Neural progenitor cell (in vitro differentiated cells): ENCODE measurements around the gene DDB1. TPM values are rescaled to one million over a fixed set of nuclear protein-coding genes. Genes with fewer than 3 reads are reported as not detected.

Source experiments
- DNase-seq: peaks from one replicate; pipeline ENCODE4 v3.0.0-alpha.2; 2016; ENCODE audit warnings: low spot score
- H2AFZ ChIP-seq: fragments of 200-600 bp; sonication (generic); replicated peaks from 2 replicates; pipeline ENCODE4 v1.6.1; 2016; ENCODE audit warnings: antibody characterized with exemption
- H3F3A ChIP-seq: fragments of 200-600 bp; sonication (generic); 2 replicates; pipeline ENCODE4 v1.6.1; 2016; ENCODE audit warnings: antibody characterized with exemption, low read depth
- H3K27ac ChIP-seq: fragments of 200-600 bp; sonication (generic); 2 replicates; pipeline ENCODE4 v1.5.1; 2016; ENCODE audit warnings: mild to moderate bottlenecking
- H3K27me3 ChIP-seq: fragments of 200-600 bp; sonication (generic); 2 replicates; pipeline ENCODE4 v1.6.1; 2016; ENCODE audit warnings: mild to moderate bottlenecking, moderate library complexity
- H3K36me3 ChIP-seq: fragments of 200-600 bp; sonication (generic); 2 replicates; pipeline ENCODE4 v1.5.1; 2016
- H3K4me1 ChIP-seq: fragments of 200-600 bp; sonication (generic); 2 replicates; pipeline ENCODE4 v1.6.1; 2016; ENCODE audit warnings: mixed run types
- H3K4me2 ChIP-seq: fragments of 200-600 bp; sonication (generic); 2 replicates; pipeline ENCODE4 v1.6.1; 2016
- H3K4me3 ChIP-seq: fragments of 200-600 bp; sonication (generic); 2 replicates; pipeline ENCODE4 v1.5.1; 2016
- H3K79me2 ChIP-seq: fragments of 200-600 bp; sonication (generic); 2 replicates; pipeline ENCODE4 v1.6.1; 2016; ENCODE audit warnings: low read depth
- H3K9ac ChIP-seq: fragments of 200-600 bp; sonication (generic); 2 replicates; pipeline ENCODE4 v1.6.1; 2016
- H3K9me3 ChIP-seq: fragments of 200-600 bp; sonication (generic); 2 replicates; pipeline ENCODE4 v1.5.1; 2016; ENCODE audit warnings: low read depth
- H4K20me1 ChIP-seq: fragments of 200-600 bp; sonication (generic); 2 replicates; pipeline ENCODE4 v1.6.1; 2016; ENCODE audit warnings: low read depth
- H3K27ac Mint-ChIP-seq: 3 replicates; pipeline ENCODE4 v1.8.0; 2021; ENCODE audit warnings: mixed read lengths
- H3K27me3 Mint-ChIP-seq: 2 replicates; pipeline ENCODE4 v1.8.0; 2022; ENCODE audit warnings: low read depth, mild to moderate bottlenecking, inconsistent platforms, moderate library complexity, mixed read lengths; ENCODE audit not compliant: insufficient read depth
- H3K36me3 Mint-ChIP-seq: 3 replicates; pipeline ENCODE4 v1.8.0; 2021; ENCODE audit warnings: mixed read lengths
- H3K4me1 Mint-ChIP-seq: 3 replicates; pipeline ENCODE4 v1.8.0; 2021; ENCODE audit warnings: mixed read lengths
- H3K4me3 Mint-ChIP-seq: 3 replicates; pipeline ENCODE4 v1.8.0; 2021; ENCODE audit warnings: mild to moderate bottlenecking, moderate library complexity, mixed read lengths
- H3K9me3 Mint-ChIP-seq: 3 replicates; pipeline ENCODE4 v1.8.0; 2020; ENCODE audit warnings: mixed read lengths
- CTCF ChIP-seq: fragments of 200-600 bp; sonication (generic); IDR thresholded peaks from 2 replicates; pipeline ENCODE4 v1.5.1; 2017; ENCODE audit warnings: antibody characterized with exemption, mild to moderate bottlenecking
- EZH2 ChIP-seq: fragments of 200-600 bp; sonication (generic); IDR thresholded peaks from 2 replicates; pipeline ENCODE4 v1.6.1; 2017; ENCODE audit warnings: antibody characterized with exemption, mild to moderate bottlenecking, moderate library complexity
- EZH2phosphoT487 ChIP-seq: fragments of 200-600 bp; sonication (generic); IDR thresholded peaks from 2 replicates; pipeline ENCODE4 v1.6.1; 2017; ENCODE audit warnings: antibody characterized with exemption
- total RNA-seq: library from RNA; depleted of rRNA; stranded (reverse); fragments of >200 nt; gene quantifications from 2 replicates; pipeline ENCODE4 v1.2.3, GENCODE V29; 2015; ENCODE audit warnings: low replicate concordance

DDB1 gene
- total RNA-seq, 1 donor from 2014 or later = 275 TPM

GRCh38 chr11:61278001-61278470 is 54.9 kb downstream of the DDB1 start:
- no peaks in the 10 kb centered on the region for H4K20me1 ChIP-seq
- Mint-ChIP-seq H3K27ac (no peak overlapping the region), H3K4me3 (no peak overlapping the region), H3K9me3 (no peaks in the 10 kb centered on the region), H3K27me3 (peaks cover 4% of the 10 kb centered on the region), H3K36me3 (no peaks in the 10 kb centered on the region), H3K4me1 (peaks cover 26% of the 10 kb centered on the region)
- peaks cover 8% of the 10 kb centered on the region for H3F3A ChIP-seq
- H3K9ac ChIP-seq = peak overlapping the region; percentile 20
- H2AFZ ChIP-seq = no peak overlapping the region
- H3K36me3 ChIP-seq = no peaks in the 10 kb centered on the region
- DNase-seq = no peak
- no peak for TF ChIP-seq CTCF
- no peak for TF ChIP-seq EZH2
- no peak for TF ChIP-seq EZH2phosphoT487
- no peaks in the 10 kb centered on the region for H3K79me2 ChIP-seq
- H3K4me3 ChIP-seq = no peak overlapping the region
- H3K27ac ChIP-seq = no peak overlapping the region
- H3K27me3 ChIP-seq = peaks cover 11% of the 10 kb centered on the region
- H3K4me2 ChIP-seq = no peak overlapping the region
- H3K4me1 ChIP-seq = no peaks in the 10 kb centered on the region
- H3K9me3 ChIP-seq = no peaks in the 10 kb centered on the region

GRCh38 chr11:61277186-61278000 is 55.5 kb downstream of the DDB1 start:
- no peaks in the 10 kb centered on the region for H3K9me3 ChIP-seq
- peak overlapping the region; percentile 20 for H3K9ac ChIP-seq
- no peak for TF ChIP-seq CTCF
- TF ChIP-seq EZH2 = no peak
- no peak for TF ChIP-seq EZH2phosphoT487
- H3K4me2 ChIP-seq = no peak overlapping the region
- DNase-seq = no peak
- Mint-ChIP-seq H3K9me3 (no peaks in the 10 kb centered on the region), H3K27ac (no peak overlapping the region), H3K4me1 (peaks cover 26% of the 10 kb centered on the region), H3K4me3 (no peak overlapping the region), H3K27me3 (peaks cover 4% of the 10 kb centered on the region), H3K36me3 (no peaks in the 10 kb centered on the region)
- H3K4me1 ChIP-seq = no peaks in the 10 kb centered on the region
- H4K20me1 ChIP-seq = no peaks in the 10 kb centered on the region
- no peak overlapping the region for H2AFZ ChIP-seq
- H3K27ac ChIP-seq = no peak overlapping the region
- H3K79me2 ChIP-seq = no peaks in the 10 kb centered on the region
- peaks cover 7% of the 10 kb centered on the region for H3K27me3 ChIP-seq
- H3F3A ChIP-seq = peaks cover 7% of the 10 kb centered on the region
- H3K36me3 ChIP-seq = no peaks in the 10 kb centered on the region
- H3K4me3 ChIP-seq = no peak overlapping the region

- peaks cover 4% of the 10 kb centered on the region for H3K27me3 Mint-ChIP-seq
Observed at GRCh38 chr11:61275191-61275590, 57.7 kb downstream of the DDB1 start.

More at GRCh38 chr11:61275191-61275590, 57.7 kb downstream of the DDB1 start:
- H3K27me3 ChIP-seq = no peaks in the 10 kb centered on the region
- H3K4me1 ChIP-seq = no peaks in the 10 kb centered on the region
- DNase-seq = no peak
- H3K9ac ChIP-seq = no peak overlapping the region
- Mint-ChIP-seq H3K9me3 (no peaks in the 10 kb centered on the region), H3K4me1 (peaks cover 20% of the 10 kb centered on the region), H3K27ac (no peak overlapping the region), H3K4me3 (no peak overlapping the region), H3K36me3 (no peaks in the 10 kb centered on the region)
- H3K27ac ChIP-seq = no peak overlapping the region
- H3K4me2 ChIP-seq = no peak overlapping the region
- no peak overlapping the region for H2AFZ ChIP-seq
- no peaks in the 10 kb centered on the region for H3K9me3 ChIP-seq
- no peaks in the 10 kb centered on the region for H3K36me3 ChIP-seq
- no peak overlapping the region for H3K4me3 ChIP-seq
- no peaks in the 10 kb centered on the region for H4K20me1 ChIP-seq
- H3K79me2 ChIP-seq = no peaks in the 10 kb centered on the region
- TF ChIP-seq EZH2phosphoT487 (no peak), CTCF (no peak), EZH2 (no peak)
- H3F3A ChIP-seq = no peaks in the 10 kb centered on the region
